Measurements from ENCODE around the gene L3MBTL1. TPM values are rescaled to one million over a fixed set of nuclear protein-coding genes. Genes with fewer than 3 reads are reported as not detected.
A peak's percentile ranks its signal among the peaks of the same experiment; 100 is the strongest.

The L3MBTL1 gene
- total RNA-seq, 3 donors from 2014 or later, result 8.6 to 24.7 (median 17.4) TPM

- no peaks in the 10 kb centered on the region for H3K36me3 ChIP-seq
- no peaks in the 10 kb centered on the region for H3K9me3 ChIP-seq
- intact Hi-C loops (cut with DNase I; ENCODE audit: low total_unique reads), result no loop called here
- H3K27ac ChIP-seq, result peak overlapping the region; percentile 68 to 76
- peak overlapping the region; percentile 49 to 76 (median 65) for H3K4me3 ChIP-seq
- H3K4me1 ChIP-seq, result no peaks in the 10 kb centered on the region
- TF ChIP-seq POLR2A (IDR thresholded peaks at IDR 0.05) (no peak), POLR2AphosphoS5 (IDR thresholded peaks at IDR 0.05) (no peak)
- TF ChIP-seq, protein P1, sequence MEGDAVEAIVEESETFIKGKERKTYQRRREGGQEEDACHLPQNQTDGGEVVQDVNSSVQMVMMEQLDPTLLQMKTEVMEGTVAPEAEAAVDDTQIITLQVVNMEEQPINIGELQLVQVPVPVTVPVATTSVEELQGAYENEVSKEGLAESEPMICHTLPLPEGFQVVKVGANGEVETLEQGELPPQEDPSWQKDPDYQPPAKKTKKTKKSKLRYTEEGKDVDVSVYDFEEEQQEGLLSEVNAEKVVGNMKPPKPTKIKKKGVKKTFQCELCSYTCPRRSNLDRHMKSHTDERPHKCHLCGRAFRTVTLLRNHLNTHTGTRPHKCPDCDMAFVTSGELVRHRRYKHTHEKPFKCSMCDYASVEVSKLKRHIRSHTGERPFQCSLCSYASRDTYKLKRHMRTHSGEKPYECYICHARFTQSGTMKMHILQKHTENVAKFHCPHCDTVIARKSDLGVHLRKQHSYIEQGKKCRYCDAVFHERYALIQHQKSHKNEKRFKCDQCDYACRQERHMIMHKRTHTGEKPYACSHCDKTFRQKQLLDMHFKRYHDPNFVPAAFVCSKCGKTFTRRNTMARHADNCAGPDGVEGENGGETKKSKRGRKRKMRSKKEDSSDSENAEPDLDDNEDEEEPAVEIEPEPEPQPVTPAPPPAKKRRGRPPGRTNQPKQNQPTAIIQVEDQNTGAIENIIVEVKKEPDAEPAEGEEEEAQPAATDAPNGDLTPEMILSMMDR (IDR thresholded peaks at IDR 0.05), result no peak
- H3K27me3 ChIP-seq, result no peaks in the 10 kb centered on the region
- peak; percentile 95 to 98 for DNase-seq (ENCODE audit: low spot score in 2 of 2)
Measured at GRCh38 chr20:43513931-43514647, 6.6 kb downstream of the L3MBTL1 start.

- no peaks in the 10 kb centered on the region for H3K36me3 ChIP-seq
- intact Hi-C loops (cut with DNase I; ENCODE audit: low total_unique reads), result no loop called here
- H3K4me1 ChIP-seq, result no peaks in the 10 kb centered on the region
- DNase-seq (ENCODE audit: low spot score in 2 of 2), result peak in 1 of 2 donors; percentile 22
- peak overlapping the region; percentile 68 to 76 for H3K27ac ChIP-seq
- H3K9me3 ChIP-seq, result no peaks in the 10 kb centered on the region
- no peaks in the 10 kb centered on the region for H3K27me3 ChIP-seq
- H3K4me3 ChIP-seq, result peak overlapping the region; percentile 49 to 76 (median 65)
- TF ChIP-seq POLR2A (IDR thresholded peaks at IDR 0.05) (no peak), POLR2AphosphoS5 (IDR thresholded peaks at IDR 0.05) (no peak)
- TF ChIP-seq, protein P1 (IDR thresholded peaks at IDR 0.05), result no peak
Measured at GRCh38 chr20:43514648-43514999, 7.1 kb downstream of the L3MBTL1 start.

GRCh38 chr20:43515628-43516027 is 8.1 kb downstream of the L3MBTL1 start:
- DNase-seq (ENCODE audit: low spot score in 2 of 2), result no peak
- intact Hi-C loops (cut with DNase I; ENCODE audit: low total_unique reads), result no loop called here
- H3K27ac ChIP-seq, result no peak overlapping the region
- H3K4me3 ChIP-seq, result peak overlapping the region in 1 of 3 donors; percentile 65
- TF ChIP-seq, protein P1 (IDR thresholded peaks at IDR 0.05), result no peak
- TF ChIP-seq POLR2AphosphoS5 (IDR thresholded peaks at IDR 0.05) (no peak), POLR2A (IDR thresholded peaks at IDR 0.05) (no peak)
- no peaks in the 10 kb centered on the region for H3K9me3 ChIP-seq
- no peaks in the 10 kb centered on the region for H3K27me3 ChIP-seq
- H3K36me3 ChIP-seq, result no peaks in the 10 kb centered on the region
- H3K4me1 ChIP-seq, result no peaks in the 10 kb centered on the region

DNA sequence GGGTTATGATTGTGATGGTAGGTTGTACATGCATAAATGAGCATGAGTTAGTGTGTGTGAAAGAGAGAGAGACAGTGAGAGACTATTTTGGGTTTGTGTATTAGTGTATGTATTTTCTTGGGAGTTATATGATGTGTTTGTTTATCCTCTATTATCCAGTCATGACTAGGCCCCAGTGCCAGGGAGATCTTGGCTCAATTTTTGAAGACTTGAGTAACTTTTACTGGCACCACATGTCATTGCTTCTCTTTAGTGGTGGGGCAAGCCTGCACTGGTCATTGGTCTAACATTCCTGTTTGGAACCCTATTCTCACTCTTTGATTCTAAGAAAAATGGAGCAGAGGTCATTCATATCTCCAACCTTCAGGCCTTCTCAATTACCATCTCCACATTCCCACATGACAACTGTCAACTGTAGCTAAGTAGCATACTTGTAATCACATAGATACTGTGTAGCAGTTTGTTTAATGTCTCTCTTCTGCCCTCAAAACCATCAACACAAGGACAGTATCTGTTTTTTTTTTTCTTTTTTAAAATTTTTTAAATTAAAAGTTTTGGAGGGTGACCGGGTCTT is 8.8 kb downstream of the L3MBTL1 start:
- intact Hi-C loops (cut with DNase I; ENCODE audit: low total_unique reads), result no loop called here
- Histone ChIP-seq H3K4me3 (no peak overlapping the region), H3K36me3 (no peaks in the 10 kb centered on the region), H3K9me3 (no peaks in the 10 kb centered on the region), H3K27me3 (no peaks in the 10 kb centered on the region), H3K27ac (no peak overlapping the region), H3K4me1 (no peaks in the 10 kb centered on the region)
- TF ChIP-seq POLR2A (IDR thresholded peaks at IDR 0.05) (no peak), POLR2AphosphoS5 (IDR thresholded peaks at IDR 0.05) (no peak)
- TF ChIP-seq, protein P1 (IDR thresholded peaks at IDR 0.05), result no peak
- DNase-seq (ENCODE audit: low spot score in 2 of 2), result no peak

DNA sequence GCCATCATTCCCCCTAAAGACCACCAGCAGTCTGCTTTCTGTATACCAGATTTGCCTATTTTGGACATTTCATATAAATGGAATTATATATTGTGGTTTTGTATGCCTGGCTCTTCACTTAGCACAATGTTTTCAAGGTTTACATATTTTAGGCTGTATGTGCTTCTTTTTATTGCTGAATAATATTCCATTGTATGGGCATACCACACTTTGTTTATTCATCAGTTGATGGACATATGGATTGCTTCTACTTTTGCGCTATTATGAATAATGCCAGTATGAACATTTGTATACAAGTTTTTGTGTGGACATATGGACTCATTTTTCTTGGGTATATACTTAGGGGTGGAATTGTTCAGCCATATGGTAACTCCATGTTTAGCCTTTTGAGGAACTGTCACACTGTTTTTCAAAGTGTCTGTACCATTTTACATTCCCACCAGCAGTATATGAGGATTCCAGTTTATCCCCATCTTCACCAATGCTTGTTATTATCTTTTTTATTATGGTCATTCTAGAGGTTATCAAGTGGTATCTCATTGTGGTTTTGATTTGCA is 12.7 kb downstream of the L3MBTL1 start:
- intact Hi-C loops (cut with DNase I; ENCODE audit: low total_unique reads), result no loop called here

More for the DNA sequence above, 12.7 kb downstream of the L3MBTL1 start:
- H3K9me3 ChIP-seq, result no peaks in the 10 kb centered on the region
- H3K4me1 ChIP-seq, result no peaks in the 10 kb centered on the region
- no peak overlapping the region for H3K4me3 ChIP-seq
- no peak overlapping the region for H3K27ac ChIP-seq
- H3K36me3 ChIP-seq, result no peaks in the 10 kb centered on the region
- TF ChIP-seq POLR2A (IDR thresholded peaks at IDR 0.05) (no peak), POLR2AphosphoS5 (IDR thresholded peaks at IDR 0.05) (no peak)
- TF ChIP-seq, protein P1 (IDR thresholded peaks at IDR 0.05), result no peak
- H3K27me3 ChIP-seq, result no peaks in the 10 kb centered on the region
- no peak for DNase-seq (ENCODE audit: low spot score in 2 of 2)

All from breast epithelium (tissue), 4 donors.